ENCODE results near the gene ZNF831.

ZNF831 gene

DNA sequence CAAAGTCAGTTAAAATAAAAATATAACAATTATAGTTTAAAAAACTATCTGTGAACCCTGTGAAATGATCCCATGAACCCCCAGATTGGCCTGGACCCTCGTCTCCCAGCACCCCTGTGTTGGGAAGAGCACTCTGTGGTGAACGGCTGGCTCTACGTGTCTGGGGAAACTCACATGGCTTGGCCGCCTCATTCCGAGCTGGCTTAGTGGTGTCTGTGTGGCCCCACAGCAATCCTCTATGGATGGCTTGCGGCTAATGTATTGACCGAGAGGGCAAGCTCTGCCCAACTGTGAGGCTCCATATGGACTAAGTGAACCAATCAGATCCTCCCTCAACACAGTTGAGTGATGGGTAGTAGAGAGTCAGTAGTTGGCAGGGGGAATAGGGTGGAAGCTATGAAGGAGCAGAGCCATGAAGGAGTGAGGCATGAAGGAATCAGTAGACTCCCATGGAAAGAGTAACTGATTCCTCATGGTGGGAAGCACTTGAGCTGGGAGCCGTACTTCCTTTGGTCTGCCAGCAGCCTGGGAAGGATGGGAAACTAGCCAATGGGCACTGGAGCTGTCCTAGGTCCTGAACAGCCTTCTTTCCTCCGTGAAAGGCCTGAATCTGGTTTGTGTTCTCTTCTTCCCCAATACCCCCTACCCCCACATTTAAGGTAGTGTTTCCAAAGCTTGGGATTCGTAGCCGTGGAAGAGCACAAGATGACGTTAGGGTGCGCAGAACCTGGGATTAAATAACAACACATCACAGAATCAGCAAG, 21.6 kb upstream of the ZNF831 start:
- no peak for DNase-seq (ENCODE audit: low read depth)

DNA sequence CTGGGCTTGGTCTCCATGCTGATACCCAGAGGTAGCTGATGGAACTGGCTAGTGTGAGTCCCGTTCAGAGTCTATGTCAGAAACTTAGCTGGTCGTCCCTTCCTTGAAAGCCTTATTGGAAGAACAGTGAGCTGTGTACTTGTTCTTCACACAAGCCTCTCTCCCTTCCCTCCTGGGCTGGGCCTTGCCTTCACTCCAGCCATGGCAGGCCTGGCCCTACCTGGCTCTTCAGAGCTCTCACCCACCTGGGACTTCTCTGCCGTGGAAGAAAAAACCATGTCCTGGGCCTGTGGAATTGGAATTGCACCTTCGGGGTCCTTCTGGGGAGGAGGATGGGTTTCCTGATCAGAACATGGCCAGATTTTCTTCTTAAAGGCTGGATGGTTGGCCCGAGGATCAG, 20.3 kb upstream of the ZNF831 start:
- no peak for DNase-seq (ENCODE audit: low read depth)

DNA sequence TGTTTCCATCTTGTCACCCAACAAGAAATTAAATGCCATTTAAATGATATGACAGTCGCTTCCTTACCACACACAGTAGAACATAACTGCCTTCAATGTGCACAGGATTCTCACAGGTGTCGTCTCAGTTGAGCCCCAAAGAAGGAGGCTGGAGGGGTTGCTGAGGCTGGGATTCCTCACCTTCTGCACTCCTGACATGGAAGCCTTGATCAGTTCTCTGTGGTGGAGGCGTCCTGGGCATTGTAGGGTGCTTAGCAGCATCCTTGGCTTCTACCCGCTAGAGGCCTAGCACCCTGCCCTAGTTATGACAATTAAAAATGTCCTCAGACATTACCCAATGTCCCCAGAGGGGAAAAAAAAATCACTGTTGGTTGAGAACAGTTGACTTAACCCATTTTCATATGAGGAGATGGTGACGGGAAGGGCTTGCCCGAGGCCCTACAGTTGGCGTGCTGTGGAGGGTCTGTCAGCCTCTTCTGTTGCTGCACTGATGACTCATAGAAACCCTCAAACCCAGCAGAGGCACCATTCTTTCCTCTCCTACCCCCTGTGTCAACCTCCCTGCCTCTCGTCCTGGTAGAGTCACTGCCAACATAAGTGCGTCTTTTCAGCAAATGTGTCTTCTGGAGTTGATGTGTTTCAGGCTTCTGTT, 19.3 kb upstream of the ZNF831 start:
- no peak for DNase-seq (ENCODE audit: low read depth)

DNA sequence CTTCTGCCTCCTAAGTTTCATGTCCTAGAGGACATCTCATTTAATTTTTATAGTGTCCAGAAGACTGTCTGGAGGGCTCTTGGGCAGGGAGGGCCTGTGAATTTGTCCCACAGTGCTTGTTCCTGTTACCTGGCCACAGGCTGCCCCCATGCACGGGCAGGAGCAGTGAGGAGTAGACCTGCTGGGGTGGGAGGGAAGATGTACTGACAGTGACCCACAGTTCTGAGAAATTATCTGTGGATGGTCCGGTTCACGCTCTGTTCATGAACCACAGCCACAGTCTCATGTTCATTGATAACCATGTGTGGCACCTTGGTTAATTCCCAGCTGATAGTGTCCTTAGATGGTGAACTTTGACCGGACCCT, 18.8 kb upstream of the ZNF831 start:
- DNase-seq (ENCODE audit: low read depth) = no peak

DNA sequence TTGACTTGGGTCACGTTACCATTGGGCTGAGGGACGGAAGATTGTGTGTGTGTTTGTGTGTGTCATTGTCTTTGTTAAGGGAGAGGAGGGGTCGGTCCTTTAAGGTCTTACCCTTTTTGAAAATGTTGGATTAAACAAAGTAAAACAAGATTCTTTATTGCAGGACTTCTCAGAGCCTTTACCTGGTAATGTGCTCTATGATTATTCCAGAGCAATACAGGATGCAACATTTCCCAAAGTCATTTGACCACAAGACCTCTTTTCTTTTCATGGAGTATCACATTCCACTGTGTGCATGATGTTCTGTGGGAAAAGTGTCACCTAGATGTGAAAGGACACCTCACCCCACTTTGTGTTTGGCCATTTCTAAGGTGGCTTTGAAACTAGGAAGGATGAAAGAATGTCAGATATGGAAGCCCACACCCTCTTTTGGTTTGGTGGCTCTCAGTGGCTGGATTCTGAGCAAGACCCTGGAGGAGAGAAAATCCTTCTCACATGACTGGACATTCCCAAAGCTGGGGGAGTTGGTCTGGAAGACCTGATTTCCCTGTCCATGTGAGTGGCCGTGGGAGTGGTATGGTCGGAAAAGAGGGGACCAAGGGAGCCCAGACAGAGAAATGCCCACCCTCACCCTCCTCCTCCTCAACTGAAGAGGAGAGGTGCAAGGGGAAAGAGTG, 18.2 kb upstream of the ZNF831 start:
- no peak for DNase-seq (ENCODE audit: low read depth)

DNA sequence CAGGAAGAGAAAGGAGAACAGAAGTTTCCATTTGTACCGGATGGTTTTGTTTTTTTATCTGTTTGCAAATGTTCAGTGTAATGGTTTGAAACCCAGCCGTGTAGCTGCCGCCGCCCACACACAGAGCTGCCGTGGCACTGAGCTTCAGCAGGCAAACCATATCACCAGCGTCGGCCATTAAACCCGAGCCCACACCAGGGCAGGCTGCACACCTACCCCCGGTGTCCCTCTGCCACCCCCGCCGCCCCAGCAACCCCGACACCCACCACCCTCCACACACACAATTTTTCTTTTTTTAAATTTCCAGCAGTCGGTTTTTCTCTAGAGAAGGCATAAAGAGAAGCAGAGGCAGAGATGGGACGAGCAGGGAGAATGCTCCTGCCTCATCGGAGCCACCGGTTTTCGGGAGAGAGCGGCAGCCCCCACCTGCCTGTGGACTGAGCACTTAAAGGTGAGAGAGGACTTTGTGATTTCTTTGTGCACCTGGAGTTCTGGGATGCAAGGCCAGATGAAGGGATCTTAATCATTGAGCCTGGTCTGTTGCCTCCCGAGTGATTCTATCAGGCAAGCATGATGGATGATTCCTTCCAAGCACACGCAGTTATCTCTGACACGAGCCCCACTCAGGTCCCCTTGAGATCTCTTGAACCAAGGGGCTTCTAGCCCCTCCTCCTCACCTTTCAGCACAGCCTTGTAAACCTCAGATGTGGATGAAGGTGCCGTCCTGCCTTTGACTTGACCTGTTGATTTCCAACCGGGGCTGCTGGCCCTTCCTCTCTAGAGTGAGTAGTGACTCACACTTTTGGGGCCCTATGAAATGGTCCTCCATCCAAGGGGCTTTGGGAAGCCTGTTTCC, 17.5 kb upstream of the ZNF831 start:
- DNase-seq (ENCODE audit: low read depth) = no peak

DNA sequence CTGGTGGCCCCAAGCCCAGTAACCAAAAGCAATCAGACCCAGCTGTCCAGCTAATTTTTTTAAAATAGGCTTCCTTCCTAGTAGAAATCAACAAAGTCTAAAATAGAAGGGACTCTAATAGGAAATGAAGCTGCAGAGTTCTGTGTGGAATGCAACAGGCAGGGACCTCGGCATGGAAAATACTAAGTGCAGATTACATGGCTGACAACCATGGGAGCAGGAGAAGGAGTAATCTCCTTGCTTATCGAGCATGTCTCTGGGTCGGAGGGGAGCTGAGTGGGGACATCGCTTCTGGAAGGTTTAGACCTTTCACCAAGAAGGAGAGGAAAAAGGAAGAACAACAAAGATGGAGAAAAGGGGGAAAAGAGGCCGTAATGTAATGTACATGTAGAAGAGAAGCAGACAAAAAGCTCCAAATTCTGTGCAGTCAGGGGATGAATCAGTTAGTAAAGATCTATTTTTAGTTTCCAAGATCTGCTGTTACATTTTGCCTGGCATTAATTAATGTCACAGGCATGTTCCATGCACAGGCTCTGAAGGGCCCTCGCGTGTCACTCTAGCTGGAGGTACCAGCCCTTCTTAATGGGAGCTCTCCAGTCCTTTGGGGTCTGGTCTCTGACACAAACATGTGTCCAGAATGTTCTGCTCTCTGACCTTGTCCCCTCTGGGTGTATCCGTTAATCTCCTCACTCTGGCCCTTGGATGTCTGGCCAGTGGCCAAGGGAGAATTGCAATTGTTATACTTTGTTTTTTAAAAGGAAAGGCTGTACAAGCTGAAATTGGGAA, 16.6 kb upstream of the ZNF831 start:
- no peak for DNase-seq (ENCODE audit: low read depth)

DNA sequence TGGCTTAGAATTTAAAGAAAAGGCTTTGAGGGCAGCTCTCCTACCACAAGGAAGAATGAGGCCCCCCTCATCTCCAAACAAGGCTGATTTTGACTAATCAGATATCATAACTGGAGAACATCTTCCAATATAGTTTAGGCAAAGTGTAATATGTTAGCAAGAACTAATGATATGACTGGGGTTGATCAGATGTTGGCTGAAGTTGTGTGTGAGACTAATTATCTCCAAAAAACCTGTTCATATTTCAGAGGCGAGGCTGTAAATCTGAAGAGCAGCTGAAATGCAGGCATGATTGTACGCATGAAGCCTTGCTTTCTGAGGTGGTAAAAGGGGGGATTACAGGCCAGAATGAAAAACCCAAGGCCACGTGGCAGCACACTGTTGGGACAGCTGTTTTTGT, 16.0 kb upstream of the ZNF831 start:
- no peak for DNase-seq (ENCODE audit: low read depth)

DNA sequence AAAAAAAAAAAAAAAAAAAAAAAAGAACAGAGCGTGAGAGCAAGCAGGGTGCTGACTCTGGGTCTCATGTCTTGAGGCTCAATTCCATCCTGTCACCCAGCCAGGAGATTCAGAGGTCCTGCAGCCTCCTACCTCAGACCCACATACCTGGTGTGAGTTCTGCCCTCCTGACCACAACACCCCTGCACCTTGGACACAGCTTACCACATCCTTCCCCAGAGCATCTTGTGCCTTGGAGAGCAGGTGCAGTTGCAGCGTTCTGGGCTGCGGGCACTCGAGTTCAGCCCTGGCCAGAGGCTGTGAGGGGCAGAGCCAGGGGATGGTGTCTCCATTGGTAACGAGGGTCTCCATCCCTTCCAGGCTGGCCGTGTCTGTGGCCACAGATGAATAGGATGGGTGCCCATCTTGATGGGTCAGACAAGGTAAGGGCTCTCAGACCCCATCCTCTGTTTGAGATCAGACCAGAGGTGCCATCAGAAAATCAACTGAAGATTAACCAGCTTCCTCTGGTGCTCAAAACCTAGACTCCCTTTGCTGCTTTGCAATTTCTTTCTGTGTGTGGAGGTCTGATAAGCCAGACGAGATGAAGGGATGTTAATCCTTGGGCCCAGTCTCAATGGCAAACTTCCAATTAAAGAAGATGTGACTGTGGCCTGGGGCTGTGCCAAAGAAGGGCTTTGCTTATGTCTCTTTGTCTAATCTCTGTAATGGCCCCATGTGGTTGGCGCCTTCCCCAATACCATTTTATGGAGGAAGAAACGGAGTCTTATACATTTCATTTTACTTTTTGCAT, 14.7 kb upstream of the ZNF831 start:
- no peak for DNase-seq (ENCODE audit: low read depth)

DNA sequence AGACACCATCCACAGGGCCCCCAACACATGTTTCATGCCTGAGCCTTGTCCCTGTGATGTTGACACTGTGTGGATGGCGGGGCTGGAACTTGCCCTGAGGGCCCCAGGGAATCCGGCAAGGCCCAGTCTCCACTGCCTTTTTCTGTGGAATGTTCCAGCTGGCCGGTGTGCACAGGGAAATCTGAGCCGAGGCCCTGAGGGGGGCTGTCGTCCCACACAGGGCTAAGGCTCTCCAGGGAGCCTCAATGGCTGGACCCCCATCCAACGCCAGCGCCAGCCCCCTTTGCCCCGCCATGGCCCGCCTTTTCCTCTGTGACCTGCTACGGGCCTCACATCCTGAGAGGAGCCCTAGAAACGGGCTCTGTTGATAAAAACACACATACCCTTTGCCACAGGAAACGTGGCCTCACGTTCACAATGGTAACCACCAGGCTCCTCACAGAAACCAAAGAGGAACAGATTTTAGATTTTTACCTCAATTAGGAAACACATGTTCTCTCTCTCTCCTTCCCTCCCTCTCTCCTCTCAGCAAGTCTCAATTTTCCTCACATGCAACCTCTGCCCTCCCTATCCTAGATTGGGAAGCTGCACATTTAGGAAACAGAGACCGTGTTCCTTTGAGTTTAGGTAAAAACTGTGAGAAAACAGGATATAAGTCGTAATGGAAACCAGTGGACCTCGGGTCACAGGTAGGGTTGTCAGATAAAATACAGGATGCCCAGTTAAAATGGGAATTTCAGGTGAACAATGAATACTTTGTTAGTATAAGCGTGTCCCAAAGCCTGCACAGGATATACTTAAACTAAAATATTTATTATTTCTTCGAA, 13.7 kb upstream of the ZNF831 start:
- DNase-seq (ENCODE audit: low read depth) = no peak

DNA sequence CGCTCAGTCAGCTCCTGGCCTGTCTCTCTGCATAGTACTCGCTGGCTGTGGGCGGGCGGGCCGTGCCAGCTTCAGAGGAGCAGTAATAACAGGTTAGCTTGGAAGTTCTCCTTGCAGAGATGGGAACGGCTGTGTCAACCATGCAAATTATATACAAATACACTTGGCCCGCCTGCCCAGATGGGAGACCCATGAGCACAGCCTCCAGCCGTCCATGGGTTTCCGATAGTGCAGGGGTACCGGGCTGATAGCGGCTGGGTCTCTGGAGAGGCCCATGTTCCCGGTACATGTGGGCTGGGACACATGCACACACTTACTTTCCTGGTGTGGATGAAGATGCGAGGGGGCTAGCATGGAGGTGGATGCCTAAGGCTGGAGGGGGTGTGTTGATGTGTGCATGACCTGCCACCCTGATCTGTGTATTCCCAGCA, 12.8 kb upstream of the ZNF831 start:
- DNase-seq (ENCODE audit: low read depth) = no peak

DNA sequence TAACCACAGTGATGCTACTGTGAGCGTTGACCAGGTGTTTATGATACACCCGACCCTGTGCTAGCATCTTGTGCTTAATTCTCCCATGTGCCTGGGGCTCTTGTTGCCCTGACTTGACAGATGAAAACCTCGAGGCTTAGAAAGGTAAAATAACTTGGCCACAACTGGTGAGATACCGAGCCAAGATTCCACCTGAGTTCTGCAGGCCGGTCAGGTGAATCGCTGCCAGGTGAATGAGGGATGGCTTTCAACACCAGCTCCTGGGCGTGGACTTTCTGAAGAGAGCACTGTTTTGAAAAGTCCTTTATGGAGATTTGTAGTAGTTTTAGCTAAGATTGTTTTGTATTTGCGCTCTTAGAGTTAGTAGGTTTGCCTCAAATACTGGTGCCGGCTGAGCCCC, 12.2 kb upstream of the ZNF831 start:
- no peak for DNase-seq (ENCODE audit: low read depth)

DNA sequence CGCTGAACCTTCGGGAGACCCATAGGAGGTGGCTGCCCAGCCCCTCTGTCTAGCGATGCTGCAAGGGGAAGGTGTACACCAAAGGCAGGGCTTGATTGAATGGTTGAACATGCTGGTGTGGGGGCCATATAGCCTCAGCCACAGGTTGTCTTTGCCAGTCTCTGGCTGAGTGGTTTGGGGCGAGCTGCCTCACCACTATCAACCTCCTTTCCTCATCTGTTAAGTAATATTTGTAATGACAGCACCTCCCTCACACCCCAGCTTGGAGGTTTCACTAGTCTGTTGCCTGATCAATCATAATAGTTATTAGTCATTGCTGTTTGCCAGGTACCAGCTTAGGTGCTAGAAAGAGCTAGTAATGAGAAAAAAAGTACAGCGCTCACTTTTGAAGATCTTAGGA, 11.8 kb upstream of the ZNF831 start:
- no peak for DNase-seq (ENCODE audit: low read depth)

DNA sequence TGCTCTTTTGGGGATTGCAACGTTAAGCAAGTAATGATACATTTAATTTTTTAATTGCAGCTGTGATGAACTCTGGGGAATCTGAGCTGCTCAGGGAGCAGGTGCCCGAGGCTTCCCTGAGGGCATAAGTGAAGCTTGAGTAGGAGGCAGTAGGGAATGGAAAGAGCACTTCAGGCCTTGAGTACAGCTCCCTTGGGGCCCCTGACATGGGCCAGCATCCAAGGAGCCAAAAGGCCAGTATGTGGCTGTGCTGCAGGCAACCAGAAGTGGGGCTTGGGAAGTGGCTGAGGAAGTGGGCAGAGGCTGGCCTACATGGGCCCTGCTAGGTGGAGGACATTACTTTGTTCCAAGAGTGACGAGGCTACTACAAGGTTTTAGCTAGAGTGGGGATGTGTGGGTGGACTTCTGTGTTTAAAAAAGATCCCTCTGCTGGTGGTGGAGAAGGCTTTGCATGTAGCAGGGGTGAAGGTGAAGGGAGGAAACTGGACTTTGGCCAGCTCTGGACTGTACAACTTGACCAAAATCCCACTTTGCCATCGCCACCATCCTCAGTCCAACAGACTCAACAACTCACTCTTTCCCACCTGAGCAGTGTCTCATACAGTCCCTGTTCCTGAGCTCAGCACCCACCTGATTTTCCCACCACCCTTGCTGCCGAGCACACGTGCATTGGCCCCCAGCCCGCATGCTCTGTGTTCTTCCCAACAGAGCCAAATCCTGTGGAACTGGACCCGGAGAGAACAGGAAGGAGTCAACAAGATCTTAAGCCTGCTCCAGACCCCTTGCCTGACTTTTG, 10.9 kb upstream of the ZNF831 start:
- DNase-seq (ENCODE audit: low read depth) = no peak

DNA sequence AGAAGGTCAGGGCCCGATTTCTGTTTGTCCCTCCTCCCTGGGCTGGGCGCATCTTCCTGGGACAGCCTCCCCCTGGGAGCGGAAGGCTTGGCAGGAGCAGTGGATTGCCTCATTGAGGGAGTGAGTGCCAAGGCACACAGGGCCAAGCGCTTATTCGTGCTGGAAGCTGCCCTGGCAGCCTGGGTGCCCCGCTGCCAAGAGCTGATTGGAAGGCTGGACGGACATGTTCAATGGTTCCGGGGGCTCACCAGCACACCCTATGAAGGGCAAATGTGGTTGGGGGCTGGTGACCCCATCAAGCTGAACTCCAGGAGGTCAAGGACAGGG, 10.3 kb upstream of the ZNF831 start:
- DNase-seq (ENCODE audit: low read depth) = no peak

DNA sequence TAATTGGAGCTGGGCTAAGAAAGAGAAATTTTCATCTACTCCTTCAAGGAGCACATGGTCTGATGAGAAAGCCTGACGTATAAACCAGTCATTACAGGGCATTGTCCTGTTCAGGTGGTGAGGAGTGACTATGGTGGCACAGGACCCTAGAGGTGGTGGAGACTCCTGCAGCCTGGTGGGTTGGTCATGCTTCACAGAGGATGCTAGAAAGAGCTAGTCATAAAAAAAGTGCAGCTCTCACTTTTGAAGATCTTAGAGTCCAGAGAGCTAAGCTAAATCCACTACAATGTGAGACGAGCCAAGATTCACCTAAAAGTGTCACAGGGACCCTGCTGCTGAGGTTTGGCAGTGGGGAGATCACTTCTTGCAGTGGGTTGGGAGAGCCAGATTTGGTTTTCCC, 9.8 kb upstream of the ZNF831 start:
- DNase-seq (ENCODE audit: low read depth) = no peak

DNA sequence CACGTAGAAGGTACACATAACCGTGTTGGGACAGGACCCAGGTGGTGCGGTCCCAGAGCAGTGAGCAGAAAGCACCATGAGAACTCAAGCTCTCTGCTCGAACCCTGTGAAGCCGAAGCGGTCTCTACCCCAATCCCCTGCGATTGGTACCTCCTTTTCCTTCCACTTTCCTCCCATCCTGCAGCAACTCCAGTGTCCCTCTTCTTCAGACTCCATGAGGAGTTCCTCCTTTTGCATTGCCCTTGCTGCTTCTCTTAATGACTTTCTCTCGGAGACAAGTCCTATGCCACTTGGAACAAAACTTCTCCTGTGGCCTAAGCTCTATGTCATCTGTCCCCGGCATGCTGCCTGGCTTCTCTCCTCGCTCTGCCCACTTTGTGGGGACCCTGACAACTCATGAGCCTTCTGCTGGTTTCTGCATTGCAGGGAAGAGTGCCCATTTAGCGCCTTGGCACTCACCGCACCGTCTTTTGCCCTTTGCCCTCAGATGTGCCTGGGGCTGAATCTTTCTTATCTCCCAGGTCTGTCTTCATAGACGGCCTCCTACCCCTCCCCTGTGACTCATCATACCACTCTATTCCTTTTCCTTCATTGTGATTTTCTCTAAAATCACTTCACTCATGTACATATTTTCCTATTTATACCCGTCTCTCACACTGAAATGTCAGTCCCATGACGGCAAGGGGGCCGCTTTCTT, 9.2 kb upstream of the ZNF831 start:
- no peak for DNase-seq (ENCODE audit: low read depth)

DNA sequence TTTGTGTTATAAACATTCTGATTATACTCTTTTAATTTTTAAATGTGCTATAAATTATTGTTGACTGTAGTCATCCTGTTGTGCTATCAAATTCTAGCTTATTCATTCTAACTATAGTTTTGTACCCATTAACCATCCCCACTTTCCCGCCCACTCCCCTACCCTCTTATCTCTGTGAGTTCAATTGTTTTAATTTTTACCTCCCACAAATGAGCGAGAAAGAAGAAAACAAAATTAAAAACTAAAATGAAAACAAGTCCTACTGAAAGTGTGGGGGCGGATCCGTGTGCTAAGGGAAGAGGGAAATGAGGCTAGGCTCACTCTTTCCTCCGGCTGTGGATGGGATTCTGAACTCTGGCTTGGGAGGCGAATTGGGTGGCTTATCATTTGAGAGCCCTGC, 6.6 kb upstream of the ZNF831 start:
- no peak for DNase-seq (ENCODE audit: low read depth)

DNA sequence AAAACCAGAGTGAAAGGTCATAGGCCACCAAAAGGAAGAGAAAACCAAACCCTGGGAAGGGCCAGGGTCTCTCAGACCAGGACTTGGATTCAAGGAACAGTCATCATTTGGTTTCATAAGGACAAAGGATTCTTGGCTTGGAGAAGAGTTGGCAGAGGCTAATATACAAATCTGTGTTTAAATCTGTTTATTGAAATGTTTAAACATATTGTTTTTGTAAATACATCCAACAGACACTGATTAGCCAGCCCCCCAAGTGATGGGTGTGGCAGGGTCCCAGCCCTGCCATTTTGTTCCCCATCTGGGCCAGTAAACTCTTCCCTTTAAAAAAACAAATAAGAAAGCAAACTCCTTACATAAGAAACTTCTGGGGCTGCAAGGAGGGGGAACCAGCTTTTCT, 6.1 kb upstream of the ZNF831 start:
- no peak for DNase-seq (ENCODE audit: low read depth)

Measured in GM04504 (cell line).